Fibroblast of villous mesenchyme (primary cell): ENCODE measurements around the gene COL27A1. TPM values are rescaled to one million over a fixed set of nuclear protein-coding genes. Genes with fewer than 3 reads are reported as not detected.

Source experiments
- DNase-seq: peaks from one replicate; pipeline ENCODE4 v3.0.0-alpha.2; 2010; ENCODE audit warnings: low read depth
- H3K4me3 ChIP-seq: 2 replicates; pipeline ENCODE4 v1.5.1; 2011; ENCODE audit warnings: low read depth, mild to moderate bottlenecking, low read length
- CTCF ChIP-seq: IDR thresholded peaks from 2 replicates; pipeline ENCODE4 v1.5.1; 2012; ENCODE audit warnings: low read depth, mild to moderate bottlenecking, low read length; ENCODE audit not compliant: insufficient read depth
- total RNA-seq: library from RNA; depleted of rRNA; stranded (reverse); fragments of >200 nt; gene quantifications from 2 replicates; pipeline ENCODE4 v1.2.3, GENCODE V29; 2012

Gene COL27A1
- total RNA-seq, 1 donor: 23.3 TPM

GRCh38 chr9:114180696-114181606, 25.6 kb downstream of the COL27A1 start:
- peak; percentile 79 for DNase-seq
- TF ChIP-seq CTCF: no peak
- peak overlapping the region; percentile 21 for H3K4me3 ChIP-seq

GRCh38 chr9:114181607-114182409, 26.5 kb downstream of the COL27A1 start:
- no peak overlapping the region for H3K4me3 ChIP-seq
- TF ChIP-seq CTCF: no peak
- DNase-seq: peak; percentile 69

GRCh38 chr9:114183006-114183405, 27.7 kb downstream of the COL27A1 start:
- DNase-seq: no peak
- no peak for TF ChIP-seq CTCF

GRCh38 chr9:114184071-114184470, 28.7 kb downstream of the COL27A1 start:
- H3K4me3 ChIP-seq: no peak overlapping the region
- peak; percentile 67 for DNase-seq
- no peak for TF ChIP-seq CTCF

More at GRCh38 chr9:114183006-114183405, 27.7 kb downstream of the COL27A1 start:
- no peak overlapping the region for H3K4me3 ChIP-seq

- TF ChIP-seq CTCF: no peak
- H3K4me3 ChIP-seq: no peak overlapping the region
- no peak for DNase-seq
These were observed 29.5 kb downstream of the COL27A1 start for GRCh38 chr9:114184866-114185265.

GRCh38 chr9:114185570-114186490, 30.5 kb downstream of the COL27A1 start:
- no peak overlapping the region for H3K4me3 ChIP-seq
- DNase-seq: no peak
- TF ChIP-seq CTCF: no peak
